Muscle of leg (tissue), 16 donors: ENCODE measurements around the gene MVD. TPM values are rescaled to one million over a fixed set of nuclear protein-coding genes. Genes with fewer than 3 reads are reported as not detected.
A peak's percentile ranks its signal among the peaks of the same experiment; 100 is the strongest.

Experiments used
- DNase-seq: peaks from one replicate; pipeline ENCODE4 v3.0.0; 2013
- H3K27ac ChIP-seq: one replicate; pipeline ENCODE4 v1.5.1; 2013; ENCODE audit warnings: mild to moderate bottlenecking, low read length, control low read depth
- H3K27me3 ChIP-seq: one replicate; pipeline ENCODE4 v1.6.1; 2013; ENCODE audit warnings: low read length; ENCODE audit not compliant: control insufficient read depth, insufficient read depth
- H3K36me3 ChIP-seq: one replicate; pipeline ENCODE4 v1.6.1; 2013; ENCODE audit warnings: low read length; ENCODE audit not compliant: control insufficient read depth, insufficient read depth
- H3K4me1 ChIP-seq: one replicate; pipeline ENCODE4 v1.6.1; 2013; ENCODE audit warnings: low read length; ENCODE audit not compliant: control insufficient read depth, insufficient read depth
- H3K4me3 ChIP-seq: one replicate; pipeline ENCODE4 v1.5.1; 2013; ENCODE audit warnings: low read length, control low read depth
- H3K9me3 ChIP-seq: replicated peaks from 2 replicates; pipeline ENCODE4 v1.6.1; 2013; ENCODE audit warnings: low read depth, low read length; ENCODE audit not compliant: control insufficient read depth
- WGBS: methylation state at CpG from one replicate; pipeline ENCODE4 v1.1.5; 2013; ENCODE audit warnings: missing lambda C conversion rate; ENCODE audit not compliant: insufficient coverage; 5-methylcytosine and 5-hydroxymethylcytosine counted together
- long read RNA-seq, 11 donors: transcript quantifications; one replicate each; lab custom pipeline, GENCODE V29; 2026
- polyA plus RNA-seq, 8 donors: library from polyadenylated mRNA; unstranded; fragments of 120-200 nt; gene quantifications; one replicate each; pipeline versions ENCODE4 v1.2.1 to v1.2.3, GENCODE V29; 2013; ENCODE audit warnings: inconsistent platforms in 1 of 8, low replicate concordance in 1 of 8; ENCODE audit not compliant: insufficient read length in 8 of 8, insufficient read depth in 1 of 8
- total RNA-seq: library from RNA; stranded (reverse); fragments of 120-200 nt; gene quantifications from one replicate; pipeline ENCODE4 v1.2.4, GENCODE V29; 2013

Gene MVD
- total RNA-seq (27.9 TPM), polyA plus RNA-seq (10 to 100 TPM; 26.9 to 45.2 (median 35.5) TPM)
- long read RNA-seq, donor 1, partial matches to known transcripts = 0 of 2 reads
- long read RNA-seq, donor 1, other reads (novel, unspliced or antisense) = 0 of 2 reads
- long read RNA-seq, donor 2, partial matches to known transcripts = 0 of 1 reads
- long read RNA-seq, donor 2, other reads (novel, unspliced or antisense) = 0 of 1 reads
- long read RNA-seq, donor 3, transcript MVD-201 (10 exons, 1,823 nt) = major isoform, 7 of 9 reads
- long read RNA-seq, donor 3, partial matches to known transcripts = 0 of 9 reads
- long read RNA-seq, donor 3, other reads (novel, unspliced or antisense) = 0 of 9 reads
- long read RNA-seq, donor 4, partial matches to known transcripts = 0 of 4 reads
- long read RNA-seq, donor 4, other reads (novel, unspliced or antisense) = 0 of 4 reads
- long read RNA-seq, donor 5, transcript MVD-201 (10 exons, 1,823 nt) = major isoform, 14 of 35 reads
- long read RNA-seq, donor 5, partial matches to known transcripts = 18 of 35 reads
- long read RNA-seq, donor 5, other reads (novel, unspliced or antisense) = 0 of 35 reads
- long read RNA-seq, donor 6, transcript MVD-201 (10 exons, 1,823 nt) = major isoform, 14 of 25 reads
- long read RNA-seq, donor 6, partial matches to known transcripts = 5 of 25 reads
- long read RNA-seq, donor 6, other reads (novel, unspliced or antisense) = 0 of 25 reads
- long read RNA-seq, donor 7, transcript MVD-201 (10 exons, 1,823 nt) = major isoform, 5 of 15 reads
- long read RNA-seq, donor 7, partial matches to known transcripts = 9 of 15 reads
- long read RNA-seq, donor 7, other reads (novel, unspliced or antisense) = 0 of 15 reads
- long read RNA-seq, donor 8, partial matches to known transcripts = 0 of 8 reads
- long read RNA-seq, donor 8, other reads (novel, unspliced or antisense) = 0 of 8 reads
- long read RNA-seq, donor 9, transcript MVD-201 (10 exons, 1,823 nt) = major isoform, 5 of 8 reads
- long read RNA-seq, donor 9, partial matches to known transcripts = 0 of 8 reads
- long read RNA-seq, donor 9, other reads (novel, unspliced or antisense) = 0 of 8 reads
- long read RNA-seq, donor 10, partial matches to known transcripts = 0 of 6 reads
- long read RNA-seq, donor 10, other reads (novel, unspliced or antisense) = 0 of 6 reads
- long read RNA-seq, donor 11, partial matches to known transcripts = 0 of 4 reads
- long read RNA-seq, donor 11, other reads (novel, unspliced or antisense) = 0 of 4 reads

GRCh38 chr16:88662843-88663606, at the start of gene MVD:
Gene MVD (minus strand): TSS chr16:88663091. CDS start chr16:88663080, 11 bp downstream.
- WGBS = under 1% methylated on average over 88 of the region's 88 CpGs
- peaks cover 31% of the 10 kb centered on the region for H3K4me1 ChIP-seq
- peak; percentile 99 for DNase-seq
- H3K27me3 ChIP-seq = no peaks in the 10 kb centered on the region
- H3K9me3 ChIP-seq = no peaks in the 10 kb centered on the region
- H3K27ac ChIP-seq = peak within 1 kb of the TSS; percentile 76
- H3K4me3 ChIP-seq = peak within 1 kb of the TSS; percentile 95
- peaks cover 10% of the 10 kb centered on the region for H3K36me3 ChIP-seq

GRCh38 chr16:88712362-88712979, 49.6 kb upstream of the MVD start:
- no peak for DNase-seq
- Histone ChIP-seq H3K36me3 (peaks cover 55% of the 10 kb centered on the region), H3K27ac (no peak overlapping the region), H3K9me3 (no peaks in the 10 kb centered on the region), H3K4me1 (peaks cover 1% of the 10 kb centered on the region), H3K4me3 (no peak overlapping the region), H3K27me3 (no peaks in the 10 kb centered on the region)
- 69% methylated on average over 20 of the region's 25 CpGs for WGBS

- H3K27ac ChIP-seq = no peak overlapping the region
- no peaks in the 10 kb centered on the region for H3K27me3 ChIP-seq
- H3K4me1 ChIP-seq = peaks cover 8% of the 10 kb centered on the region
- WGBS = 58% methylated on average over 17 of the region's 18 CpGs
- peaks cover 49% of the 10 kb centered on the region for H3K36me3 ChIP-seq
- DNase-seq = no peak
- H3K9me3 ChIP-seq = no peaks in the 10 kb centered on the region
- H3K4me3 ChIP-seq = no peak overlapping the region
Measured at GRCh38 chr16:88711750-88712340, 49.0 kb upstream of the MVD start.

- Histone ChIP-seq H3K27ac (no peak overlapping the region), H3K4me1 (peaks cover 11% of the 10 kb centered on the region), H3K9me3 (no peaks in the 10 kb centered on the region), H3K36me3 (peaks cover 36% of the 10 kb centered on the region), H3K4me3 (no peak overlapping the region), H3K27me3 (no peaks in the 10 kb centered on the region)
- 75% methylated on average over 11 of the region's 16 CpGs for WGBS
- DNase-seq = no peak
Measured at GRCh38 chr16:88710556-88710955, 47.7 kb upstream of the MVD start.

GRCh38 chr16:88706965-88707826, 44.3 kb upstream of the MVD start:
- DNase-seq = no peak
- Histone ChIP-seq H3K27me3 (no peaks in the 10 kb centered on the region), H3K27ac (peak overlapping the region; percentile 15), H3K9me3 (no peaks in the 10 kb centered on the region), H3K4me3 (peak overlapping the region; percentile 74), H3K4me1 (peaks cover 30% of the 10 kb centered on the region), H3K36me3 (peaks cover 20% of the 10 kb centered on the region)
- 48% methylated on average over 6 of the region's 17 CpGs for WGBS

GRCh38 chr16:88706229-88706964, 43.5 kb upstream of the MVD start, which contains the start of the genes CTU2 and RNF166:
Gene CTU2 (plus strand): TSS chr16:88706503. CDS start chr16:88706531, 28 bp downstream.
Gene RNF166 (minus strand): TSS chr16:88706408. CDS start chr16:88706325, 83 bp downstream.
- WGBS = under 1% methylated on average over 74 of the region's 86 CpGs
- Histone ChIP-seq H3K4me3 (peak within 1 kb of the TSS; percentile 74), H3K36me3 (peaks cover 22% of the 10 kb centered on the region), H3K27me3 (no peaks in the 10 kb centered on the region), H3K27ac (peak within 1 kb of the TSS; percentile 59), H3K9me3 (no peaks in the 10 kb centered on the region), H3K4me1 (peaks cover 38% of the 10 kb centered on the region)
- DNase-seq = peak; percentile 95

- WGBS = under 1% methylated on average over 57 of the region's 57 CpGs
- H3K27ac ChIP-seq = peak overlapping the region; percentile 59
- no peak for DNase-seq
- peaks cover 42% of the 10 kb centered on the region for H3K4me1 ChIP-seq
- peaks cover 26% of the 10 kb centered on the region for H3K36me3 ChIP-seq
- H3K9me3 ChIP-seq = no peaks in the 10 kb centered on the region
- H3K4me3 ChIP-seq = peak overlapping the region; percentile 74
- no peaks in the 10 kb centered on the region for H3K27me3 ChIP-seq
Measured at GRCh38 chr16:88705801-88706228, 42.9 kb upstream of the MVD start.
